Stimulated activated CD8-positive, alpha-beta memory T cell treated with anti-CD3 and anti-CD28 coated beads, Interleukin-15, amount 100 ng/mL, for 4 hours (primary cell): ENCODE results near the gene RTP5.
"Not testable (repeated sequence)": the region's sequence is repeated elsewhere in the genome, so short reads cannot be mapped to it uniquely, and the experiment has no call there.

ENCODE experiments used
- DNase-seq, 2 donors: peaks; one replicate each; pipeline ENCODE4 v3.0.0-alpha.2; 2020; ENCODE audit warnings: low read depth in 2 of 2

The RTP5 gene

DNA sequence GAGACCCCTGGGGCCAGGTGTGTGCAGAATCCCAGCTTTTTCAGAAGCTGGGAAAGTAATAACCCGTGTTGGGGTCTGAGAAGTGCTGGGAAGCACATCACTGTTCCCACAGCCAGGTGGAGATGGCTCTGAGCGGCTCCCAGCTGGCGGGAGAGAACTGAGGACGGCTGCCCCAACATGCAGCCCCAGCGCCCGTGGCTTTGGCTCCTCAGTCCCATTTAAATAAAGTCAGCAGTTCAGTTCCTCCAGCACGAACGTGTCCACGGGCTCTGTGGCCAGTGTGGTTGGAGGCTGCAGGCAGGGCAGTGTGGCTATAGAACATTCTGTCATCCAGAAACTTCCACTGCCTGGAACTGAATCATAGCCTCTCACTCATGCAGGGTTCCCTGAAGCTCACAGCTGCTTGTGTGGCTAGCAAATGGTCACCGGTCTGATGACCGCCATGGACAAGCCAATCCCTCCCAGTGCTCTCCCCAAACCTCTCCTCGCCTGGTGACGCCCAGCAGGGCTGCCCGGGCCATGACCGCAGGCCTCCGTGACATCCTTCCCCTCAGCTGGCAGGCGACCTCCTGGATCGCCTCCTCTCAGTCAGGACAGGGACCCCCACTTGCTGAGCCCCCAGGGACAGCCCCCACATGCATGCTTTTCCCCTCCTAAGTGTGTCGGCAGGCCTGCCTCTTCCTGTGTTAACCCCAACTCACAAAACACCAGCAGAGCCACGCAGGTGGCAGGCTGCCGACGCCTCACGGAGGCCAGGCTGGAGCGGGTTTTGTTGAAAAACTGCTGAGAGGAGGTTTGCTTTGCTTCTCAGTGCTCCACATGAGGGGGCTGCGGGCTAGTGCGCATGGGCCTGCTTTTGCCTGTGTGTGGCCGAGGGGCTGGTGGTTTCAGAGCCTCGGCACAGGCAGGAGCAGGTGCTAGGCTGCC lies 1.3 kb downstream of the RTP5 start:
- DNase-seq, result no peak

DNA sequence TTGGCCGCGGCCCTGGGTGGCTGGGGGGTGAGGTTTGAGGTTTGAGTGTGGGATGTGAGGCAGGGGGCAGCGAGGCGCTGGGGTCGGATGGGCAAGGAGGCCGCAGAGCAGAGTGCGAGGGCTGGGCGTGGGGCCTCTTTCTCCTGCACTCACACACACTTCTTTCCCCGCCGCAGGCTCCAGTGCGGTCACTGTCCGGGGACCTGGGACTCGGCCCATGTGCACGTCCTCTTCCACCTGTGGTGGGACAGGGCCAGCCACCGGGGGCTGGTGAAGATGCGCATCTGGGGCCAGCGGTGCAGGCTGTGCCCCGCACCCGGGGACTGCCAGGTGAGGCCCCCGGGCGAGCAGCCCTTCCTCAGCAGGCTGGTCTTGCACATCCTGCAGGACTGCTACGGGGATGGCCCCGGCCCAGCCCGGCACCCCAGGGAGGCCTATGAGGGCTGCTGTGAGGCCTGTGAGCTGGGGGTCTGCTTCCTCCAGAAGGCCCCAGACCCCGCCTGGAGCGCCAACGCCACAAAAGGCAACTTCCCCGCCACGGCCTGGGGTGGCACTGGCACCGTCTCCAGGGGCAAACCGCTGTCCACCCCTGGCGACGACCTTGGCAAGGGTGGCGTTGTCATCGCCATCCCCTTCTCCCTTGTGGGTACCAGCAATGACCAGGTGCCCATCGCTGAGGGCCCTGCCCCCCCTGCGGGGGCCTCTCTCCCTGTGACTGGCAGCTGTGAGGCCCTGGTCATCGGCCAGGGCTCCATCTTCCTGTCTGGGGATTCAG lies 2.2 kb downstream of the RTP5 start:
- DNase-seq, result no peak

DNA sequence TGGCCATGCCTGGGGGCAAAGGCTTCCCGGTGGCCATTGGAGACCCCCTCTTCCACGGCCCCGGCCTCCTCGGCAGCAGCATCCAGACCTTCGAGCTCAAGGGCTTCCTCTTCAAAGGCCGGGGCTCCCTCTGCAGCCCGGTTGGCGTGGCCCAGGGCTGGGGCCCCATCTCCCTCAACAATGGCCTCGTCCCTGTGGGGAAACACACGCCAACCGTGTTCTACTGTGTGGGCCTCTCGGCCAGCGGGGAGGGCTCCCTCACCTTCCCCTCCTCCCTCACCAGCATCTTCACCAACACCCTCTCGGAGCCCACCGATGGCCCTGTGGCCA lies 2.7 kb downstream of the RTP5 start:
- DNase-seq, result no peak

DNA sequence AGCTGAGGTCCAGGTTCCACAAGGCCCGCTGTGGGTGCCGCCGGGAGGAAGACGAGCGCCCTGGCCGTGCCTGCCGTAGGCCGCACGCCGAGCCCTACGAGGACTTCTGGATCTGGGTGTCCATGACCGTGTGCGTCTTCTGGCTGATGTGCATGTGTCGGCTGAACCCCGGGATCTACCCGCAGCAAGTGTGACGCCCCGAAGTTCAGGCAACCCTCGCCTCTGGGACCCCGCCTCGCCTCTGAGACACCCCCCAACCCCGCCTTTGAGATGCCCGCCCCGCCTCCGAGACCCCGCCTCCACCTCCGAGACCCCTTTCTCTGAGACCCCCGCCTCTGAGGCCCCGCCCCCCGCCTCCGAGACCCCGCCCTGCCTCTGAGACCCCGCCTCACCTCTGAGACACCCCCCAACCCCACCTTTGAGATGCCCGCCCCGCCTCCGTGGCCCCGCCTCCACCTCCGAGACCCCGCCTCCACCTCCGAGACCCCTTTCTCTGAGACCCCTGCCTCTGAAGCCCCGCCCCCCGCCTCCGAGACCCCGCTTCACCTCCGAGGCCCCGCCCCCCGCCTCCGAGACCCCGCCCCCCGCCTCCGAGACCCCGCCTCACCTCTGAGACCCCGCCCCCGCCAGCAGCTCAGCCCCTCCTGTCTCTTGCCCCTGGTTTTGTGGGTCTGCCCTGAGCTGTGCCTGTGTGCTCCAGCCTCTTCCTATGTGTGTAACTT lies 3.7 kb downstream of the RTP5 start:
- DNase-seq, result no peak

DNA sequence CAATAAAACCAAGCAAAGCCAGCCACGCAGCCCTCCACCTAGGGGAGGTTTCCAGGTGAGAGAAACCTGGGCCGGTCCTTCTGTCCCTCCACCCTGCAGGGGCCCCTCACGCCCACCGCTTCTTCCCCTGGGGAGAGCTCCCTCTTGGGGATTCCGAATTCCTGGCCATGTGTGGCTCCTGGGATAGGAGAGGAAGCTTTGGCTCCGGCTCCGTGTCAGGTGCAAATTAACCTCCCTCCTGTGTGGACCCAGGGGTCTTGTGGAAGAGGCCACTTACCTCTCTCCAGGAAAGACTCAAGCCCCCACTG lies 4.2 kb downstream of the RTP5 start:
- no peak for DNase-seq

DNA sequence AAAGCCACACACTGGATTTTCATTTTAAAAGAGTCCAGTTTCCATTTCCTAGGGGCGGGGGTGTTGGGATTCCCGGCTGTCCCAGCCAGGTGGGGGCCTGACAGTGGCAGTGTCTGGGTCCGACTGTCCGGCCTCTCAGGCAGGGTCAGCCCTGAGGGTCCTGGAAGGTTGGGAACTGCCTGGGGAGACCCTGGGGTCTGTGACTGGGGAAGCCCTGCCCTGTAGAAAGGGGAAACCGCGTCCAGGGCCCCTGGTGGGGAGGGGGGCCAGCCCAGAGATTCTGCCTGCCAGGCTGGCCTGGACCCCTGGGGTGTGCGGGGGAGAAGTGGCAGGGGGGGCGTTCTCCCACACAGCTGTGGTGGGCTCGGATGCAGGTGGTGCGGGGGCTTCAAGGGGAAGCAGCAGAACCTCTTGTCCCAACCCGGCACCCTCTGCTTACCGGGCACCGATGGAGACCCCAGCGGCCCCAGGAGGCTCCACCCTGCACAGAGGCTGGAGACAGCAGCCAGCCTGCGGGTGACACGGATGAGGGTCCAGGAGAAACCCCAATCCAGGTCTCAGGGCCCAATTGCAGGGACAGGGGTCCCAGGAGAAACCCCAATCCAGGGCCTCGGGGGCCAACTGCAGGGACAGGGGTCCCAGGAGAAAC lies 4.9 kb downstream of the RTP5 start:
- DNase-seq, result no peak

DNA sequence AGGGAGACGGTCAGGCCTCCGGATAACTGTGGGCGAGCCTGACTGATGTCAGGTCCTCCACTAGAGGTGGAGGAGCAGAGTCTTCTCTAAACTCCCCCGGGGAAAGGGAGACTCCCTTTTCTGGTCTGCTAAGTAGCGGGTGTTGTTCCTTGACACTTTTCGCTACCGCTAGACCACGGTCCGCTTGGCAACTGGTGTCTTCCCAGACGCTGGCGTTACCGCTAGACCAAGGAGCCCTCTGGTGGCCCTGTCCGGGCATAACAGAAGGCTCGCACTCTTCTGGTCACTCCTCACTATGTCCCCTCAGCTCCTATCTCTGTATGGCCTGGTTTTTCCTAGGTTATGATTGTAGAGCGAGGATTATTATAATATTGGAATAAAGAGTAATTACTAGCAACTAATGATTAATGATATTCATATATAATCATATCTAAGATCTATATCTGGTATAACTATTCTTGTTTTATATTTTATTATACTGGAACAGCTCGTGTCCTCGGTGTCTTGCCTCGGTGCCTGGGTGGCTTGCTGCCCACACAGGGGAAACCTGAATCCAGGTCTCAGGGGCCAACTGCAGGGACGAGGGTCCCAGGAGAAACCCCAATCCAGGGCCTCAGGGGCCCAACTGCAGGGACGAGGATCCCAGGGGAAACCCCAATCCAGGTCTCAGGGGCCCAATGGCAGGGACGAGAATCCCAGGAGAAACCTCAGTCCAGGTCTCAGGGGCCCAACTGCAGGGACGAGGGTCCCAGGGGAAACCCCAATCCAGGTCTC lies 6.4 kb downstream of the RTP5 start:
- not testable (repeated sequence) for DNase-seq

DNA sequence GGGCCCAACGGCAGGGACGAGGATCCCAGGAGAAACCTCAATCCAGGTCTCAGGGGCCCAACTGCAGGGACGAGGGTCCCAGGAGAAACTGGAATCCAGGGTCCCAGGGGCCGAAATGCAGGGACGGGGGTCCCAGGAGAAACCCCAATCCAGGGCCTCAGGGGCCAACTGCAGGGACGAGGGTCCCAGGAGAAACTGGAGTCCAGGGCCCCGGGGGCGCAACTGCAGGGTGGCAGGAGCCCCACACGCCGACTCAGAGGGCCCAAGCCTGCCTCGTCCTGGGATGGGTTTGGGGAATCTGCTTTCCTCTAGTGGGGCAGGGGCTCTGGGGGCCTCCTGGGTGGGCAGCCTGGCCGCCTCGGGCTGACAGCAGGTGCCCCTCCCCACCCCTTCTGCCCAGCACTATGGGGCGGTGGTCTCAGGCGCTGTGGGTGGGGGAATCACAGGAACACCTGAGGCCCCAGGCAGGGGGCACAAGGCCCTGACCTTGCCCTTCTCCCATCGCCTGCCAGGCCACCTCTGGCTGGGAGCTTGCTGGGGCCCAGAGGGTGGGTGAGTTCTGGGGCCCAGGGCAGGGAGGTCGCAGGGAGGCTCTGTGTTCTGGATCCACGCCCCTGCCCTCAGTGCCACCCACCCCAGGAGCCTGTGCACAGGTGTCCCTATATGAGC lies 7.1 kb downstream of the RTP5 start:
- DNase-seq, result no peak

DNA sequence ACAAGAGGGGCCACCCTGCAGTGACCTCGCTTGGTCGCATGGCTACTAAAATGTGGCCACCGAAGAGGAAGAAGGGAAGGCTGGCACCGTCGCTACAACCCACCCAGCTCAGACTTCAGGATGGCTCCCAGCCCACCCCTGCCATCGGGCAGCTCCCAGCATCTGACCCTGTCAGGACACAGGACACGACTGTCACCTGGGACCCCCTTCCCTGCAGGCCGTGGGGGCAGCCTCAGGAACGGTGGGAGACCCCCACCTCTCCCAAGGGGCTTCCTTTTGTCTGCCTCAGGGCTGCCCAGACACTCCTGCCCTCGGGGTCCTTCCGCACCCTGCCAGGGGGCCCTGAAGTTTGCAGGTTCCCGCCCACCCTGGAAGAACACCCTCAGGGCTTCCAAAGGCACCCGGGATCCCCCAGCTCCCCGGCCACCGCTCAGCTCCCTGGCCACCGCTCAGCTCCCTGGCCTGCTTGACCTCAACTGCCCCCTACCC lies 7.7 kb downstream of the RTP5 start:
- no peak for DNase-seq

DNA sequence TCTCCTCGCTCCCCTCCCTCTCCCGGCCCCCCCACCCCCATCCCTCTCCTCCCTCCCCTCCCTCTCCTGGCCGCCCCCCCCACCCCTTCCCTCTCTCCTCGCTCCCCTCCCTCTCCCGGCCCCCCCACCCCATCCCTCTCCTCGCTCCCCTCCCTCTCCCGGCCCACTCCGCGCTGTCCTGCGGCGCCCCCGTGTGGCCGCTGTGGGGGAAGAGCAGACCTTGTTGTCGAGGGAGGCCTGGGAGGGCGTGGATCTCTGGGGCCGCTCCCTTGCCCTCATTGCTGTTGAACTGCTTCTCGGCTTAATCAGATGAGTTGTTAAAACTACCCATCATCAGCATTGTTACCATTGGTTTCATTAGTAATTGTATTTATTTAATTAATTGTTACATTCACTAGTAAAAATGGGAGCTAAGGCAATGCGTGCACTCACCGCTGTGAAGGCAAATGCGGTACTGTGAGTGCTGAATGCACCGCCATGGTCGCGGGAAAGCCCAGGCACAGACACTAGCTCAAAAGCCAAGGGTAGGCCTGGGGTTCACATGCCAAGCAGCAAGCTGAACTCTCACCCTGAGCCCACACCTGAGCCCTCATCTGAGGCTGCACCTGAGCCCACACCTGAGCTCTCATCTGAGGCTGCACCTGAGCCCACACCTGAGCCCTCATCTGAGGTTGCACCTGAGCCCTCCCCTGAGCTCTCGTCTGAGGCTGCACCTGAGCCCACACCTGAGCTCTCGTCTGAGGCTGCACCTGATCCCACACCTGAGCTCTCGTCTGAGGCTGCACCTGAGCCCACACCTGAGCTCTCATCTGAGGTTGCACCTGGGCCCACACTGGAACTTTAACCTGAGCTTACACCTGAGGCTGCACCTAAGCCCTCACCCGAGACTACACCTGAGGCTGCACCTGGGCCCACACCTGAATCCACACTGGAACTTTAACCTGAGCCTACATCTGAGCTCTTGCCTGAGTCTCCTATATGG lies 8.8 kb downstream of the RTP5 start:
- peak in 1 of 2 donors; percentile 53 for DNase-seq

DNA sequence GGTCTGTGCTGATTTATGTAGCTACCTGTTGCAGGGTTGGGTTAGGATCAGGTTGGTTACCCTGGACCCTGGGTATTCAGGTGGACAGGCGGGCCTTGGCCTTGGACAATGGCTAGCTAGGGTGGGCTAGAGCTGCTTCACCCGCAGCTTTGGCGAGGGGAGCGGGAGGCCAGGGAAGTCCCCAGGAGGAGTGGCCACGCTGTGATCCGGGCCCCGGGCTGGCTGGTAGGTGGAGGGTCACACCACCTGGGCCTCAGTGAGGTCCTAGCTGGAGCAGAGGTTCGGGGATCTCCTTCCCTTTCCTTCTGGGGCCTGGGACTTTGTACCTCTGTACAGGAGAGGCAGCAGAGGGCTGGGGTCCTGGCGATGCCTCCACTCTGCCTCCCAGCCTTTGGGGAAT lies 9.8 kb downstream of the RTP5 start:
- DNase-seq, result no peak

DNA sequence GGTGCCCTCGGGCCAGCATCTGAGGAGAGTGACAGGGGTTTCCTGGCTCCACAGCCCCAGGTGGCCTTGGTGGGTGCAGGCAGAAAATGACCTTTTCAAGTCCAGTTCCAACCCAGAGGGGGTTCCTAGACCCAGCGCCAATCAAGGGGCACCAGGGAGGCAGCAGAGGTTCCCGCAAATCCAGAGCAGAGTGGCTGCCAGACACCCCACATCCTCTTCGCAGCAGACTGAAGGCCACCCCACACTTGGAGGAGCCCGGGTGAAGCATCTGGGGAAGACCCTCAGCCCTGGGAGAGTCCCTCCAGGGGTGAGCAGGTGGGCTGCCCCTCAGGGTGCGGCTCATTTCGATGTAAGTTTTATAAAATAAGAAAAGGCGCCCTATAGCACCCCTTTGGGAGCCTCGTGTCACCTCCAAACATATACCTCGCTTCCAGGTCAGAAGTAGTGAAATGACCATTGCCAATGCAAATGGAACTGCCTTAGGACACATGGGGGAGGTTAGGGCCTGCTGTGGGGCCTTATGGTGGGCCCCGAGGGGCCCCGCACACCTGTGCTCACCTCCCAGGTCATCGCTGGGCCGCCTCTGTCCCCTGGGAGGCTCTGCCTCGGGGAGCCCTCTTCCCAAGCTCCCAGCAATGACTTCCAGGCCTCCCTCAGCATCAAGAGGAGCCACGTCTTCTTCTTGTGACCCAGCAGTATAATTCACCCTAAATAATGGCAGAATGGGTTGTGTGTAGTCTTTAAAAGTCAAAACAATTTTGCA lies 11.0 kb downstream of the RTP5 start:
- DNase-seq, result no peak

DNA sequence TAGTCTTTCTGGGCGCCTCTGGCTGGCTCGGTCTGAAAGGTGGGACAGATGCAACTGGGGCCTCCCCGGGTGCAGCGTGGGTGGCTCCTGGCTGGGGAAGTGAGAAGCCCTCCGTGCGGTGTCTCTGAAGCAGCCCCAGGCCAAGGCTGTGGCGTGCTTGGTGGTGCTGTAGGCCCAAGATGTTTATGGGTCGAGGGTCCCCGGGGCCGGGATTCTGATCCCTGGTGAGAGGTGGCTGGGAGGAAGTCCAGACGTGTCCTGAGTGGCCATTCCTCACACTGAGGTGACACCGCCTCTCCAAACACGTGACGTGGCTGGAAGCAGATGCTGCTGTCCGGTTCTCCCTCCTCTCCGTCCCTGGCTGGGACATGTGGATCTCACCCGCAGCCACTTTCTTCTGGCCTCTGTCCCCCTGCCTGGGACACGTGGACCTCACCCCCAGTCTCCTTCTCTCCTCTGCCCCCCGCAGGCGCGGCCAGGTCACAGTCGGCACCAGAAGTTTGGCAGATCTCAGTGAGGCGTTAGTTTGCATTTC lies 12.6 kb downstream of the RTP5 start:
- DNase-seq, result peak; percentile 65

DNA sequence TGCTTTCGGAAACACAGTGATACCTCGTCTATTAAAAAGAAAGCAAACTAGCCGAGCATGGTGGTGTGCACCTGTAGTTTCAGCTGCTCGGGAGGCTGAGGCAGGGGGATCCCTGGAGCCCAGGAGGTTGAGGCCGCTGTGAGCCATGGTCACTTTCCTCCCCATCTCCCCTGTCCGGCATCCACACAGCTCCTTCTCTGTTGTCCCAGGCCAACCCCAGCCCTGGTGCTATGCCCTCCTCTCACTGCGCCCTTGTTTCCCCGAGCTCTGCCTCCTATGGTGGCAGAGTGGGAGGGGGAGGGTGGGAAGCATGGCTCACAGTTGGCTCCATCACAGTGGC lies 15.4 kb downstream of the RTP5 start:
- DNase-seq, result no peak

DNA sequence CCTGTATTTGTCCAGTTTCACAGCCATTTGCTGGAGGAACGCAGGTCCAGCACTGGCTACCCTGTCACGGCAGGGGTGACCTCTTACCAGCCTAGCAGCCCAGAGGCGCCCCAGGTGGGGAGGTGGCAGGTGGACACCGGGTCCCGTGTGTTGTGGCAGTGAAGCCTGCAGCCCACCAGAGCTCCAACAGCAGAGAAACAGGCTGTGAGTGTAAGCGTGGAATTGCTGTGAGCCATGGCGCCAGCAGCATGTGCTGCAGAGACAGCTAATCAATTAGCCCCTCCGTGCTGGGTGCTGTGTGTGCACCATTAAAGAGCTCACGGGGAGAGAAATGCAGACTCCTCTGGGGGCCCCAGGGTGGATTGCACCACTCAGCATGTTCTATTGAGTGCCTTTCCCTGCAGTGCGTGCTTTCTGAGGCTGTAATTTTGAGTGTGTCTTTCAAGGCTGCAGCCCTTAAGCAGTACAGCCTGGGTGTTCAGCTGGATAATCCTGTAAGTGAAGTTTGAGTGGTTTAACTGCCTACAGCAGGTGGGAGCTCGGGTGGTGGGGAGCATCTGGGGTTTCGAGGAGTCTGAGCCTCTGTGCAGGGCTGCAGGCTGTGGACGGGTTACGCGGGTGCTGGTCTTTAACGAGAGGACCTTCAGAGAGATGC lies 15.9 kb downstream of the RTP5 start:
- DNase-seq, result no peak

DNA sequence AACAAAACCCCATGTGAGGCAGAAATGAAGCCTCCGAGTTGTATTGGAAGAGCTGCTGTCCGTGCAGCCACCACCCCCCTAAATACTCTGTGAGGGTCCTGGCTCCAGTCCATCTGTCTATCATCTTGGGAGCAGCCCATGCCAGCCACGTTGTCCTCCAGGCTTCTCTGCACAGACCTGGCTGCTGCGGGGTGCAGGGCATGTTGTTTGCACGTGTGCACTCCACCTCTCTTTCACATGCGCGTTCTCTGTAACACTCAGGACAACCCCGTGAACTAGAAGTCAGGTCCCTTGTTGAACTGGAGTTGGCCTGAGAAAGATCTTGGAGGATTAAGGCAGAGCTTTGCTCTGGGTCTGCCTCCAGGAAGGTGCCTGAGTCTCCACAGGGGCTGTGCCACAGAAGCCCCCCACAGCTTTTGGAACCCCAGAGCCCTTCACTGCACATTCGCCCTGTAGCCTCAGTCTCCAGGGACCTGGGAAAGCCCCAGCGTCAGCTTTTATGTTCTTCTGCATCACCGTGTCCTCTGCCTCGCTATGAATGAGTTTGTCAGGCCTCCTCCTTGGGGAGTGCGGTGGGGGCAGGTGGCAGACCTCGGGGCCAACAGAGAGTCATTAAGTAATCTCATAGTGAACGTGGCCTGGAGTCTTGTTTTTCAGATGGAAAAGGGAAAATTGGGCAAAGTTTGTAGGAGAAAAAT lies 16.6 kb downstream of the RTP5 start:
- no peak for DNase-seq

DNA sequence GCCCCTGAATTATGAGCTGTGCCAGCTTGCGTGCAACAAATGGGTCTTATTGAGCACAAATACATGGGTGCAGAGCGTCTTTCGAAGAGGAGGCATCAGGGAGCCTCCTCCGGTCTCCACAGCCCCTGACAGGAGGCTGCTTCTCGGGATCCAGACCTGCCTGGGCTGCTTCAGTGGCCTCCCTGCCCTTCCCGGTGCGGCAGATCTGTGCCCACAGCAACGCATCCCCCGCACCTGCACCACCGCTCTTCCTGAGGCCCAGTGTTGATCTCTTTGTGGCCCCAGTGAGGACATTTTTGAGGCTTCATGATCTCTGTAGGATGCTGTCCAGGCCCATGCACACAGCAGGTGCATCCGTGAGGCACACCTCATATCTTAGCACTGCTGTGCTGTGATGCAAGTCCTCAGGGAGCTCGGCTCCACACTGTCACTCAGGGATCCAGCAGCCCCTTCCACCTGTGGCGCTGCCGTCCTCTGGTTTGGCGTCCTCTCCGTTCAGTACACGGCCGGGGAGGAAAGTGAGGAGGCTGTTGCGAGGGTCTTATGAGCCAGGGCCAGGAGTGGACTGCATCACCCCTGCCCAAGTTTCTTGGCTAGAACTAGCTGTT lies 17.4 kb downstream of the RTP5 start:
- DNase-seq, result no peak
